HG03432 (cell line): ENCODE measurements around the gene FAM3A.
"Not testable (repeated sequence)": the region's sequence is repeated elsewhere in the genome, so short reads cannot be mapped to it uniquely, and the experiment has no call there.

Experiments used
- ATAC-seq: cut with Tn5 transposase; IDR thresholded peaks from one replicate; pipeline ENCODE4 v1.9.1; 2021; ENCODE audit warnings: mild to moderate bottlenecking, moderate library complexity; ENCODE audit not compliant: unreplicated experiment

Gene FAM3A

DNA sequence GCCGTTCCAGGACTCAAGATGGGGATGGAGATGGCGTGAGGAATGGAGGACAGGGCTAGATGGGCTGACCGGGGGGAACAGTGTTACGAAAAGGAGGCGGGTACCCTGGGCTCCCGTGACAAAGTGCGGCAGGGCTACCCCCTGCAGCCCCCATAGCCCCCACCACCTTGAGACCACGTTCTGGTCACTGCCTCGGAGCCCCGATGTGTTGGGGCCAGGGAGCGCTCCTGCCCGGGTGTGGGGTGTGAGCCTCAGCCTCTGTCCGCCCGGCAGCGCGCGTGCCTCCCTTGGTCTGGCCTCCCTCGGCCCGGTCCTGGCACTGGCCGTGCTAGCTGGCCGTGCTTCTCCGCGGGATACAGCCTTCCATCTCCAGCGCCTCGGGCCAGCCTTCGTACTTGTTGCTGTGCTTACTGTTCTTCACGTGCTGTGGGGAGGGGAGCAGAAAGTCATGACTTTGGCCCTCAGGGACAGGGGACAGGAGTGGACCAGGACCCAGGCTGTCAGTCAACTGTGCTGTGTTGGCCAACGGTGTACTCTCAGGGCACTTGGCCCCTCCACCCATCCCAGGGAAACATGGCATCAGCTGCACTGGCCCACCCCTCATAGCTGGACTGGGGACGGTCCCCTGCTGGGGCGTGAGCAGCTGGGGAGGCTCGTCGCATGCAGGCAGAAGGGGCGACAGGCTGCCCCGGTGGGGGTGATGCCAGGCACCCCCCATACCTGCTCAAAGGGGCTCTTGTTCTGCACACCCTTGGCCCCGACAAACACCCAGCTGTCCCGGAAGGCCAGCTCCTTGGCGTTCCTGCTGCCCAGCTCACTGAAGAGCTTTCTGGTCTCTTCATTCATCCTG is 9.3 kb downstream of the FAM3A start:
- no peak for ATAC-seq

DNA sequence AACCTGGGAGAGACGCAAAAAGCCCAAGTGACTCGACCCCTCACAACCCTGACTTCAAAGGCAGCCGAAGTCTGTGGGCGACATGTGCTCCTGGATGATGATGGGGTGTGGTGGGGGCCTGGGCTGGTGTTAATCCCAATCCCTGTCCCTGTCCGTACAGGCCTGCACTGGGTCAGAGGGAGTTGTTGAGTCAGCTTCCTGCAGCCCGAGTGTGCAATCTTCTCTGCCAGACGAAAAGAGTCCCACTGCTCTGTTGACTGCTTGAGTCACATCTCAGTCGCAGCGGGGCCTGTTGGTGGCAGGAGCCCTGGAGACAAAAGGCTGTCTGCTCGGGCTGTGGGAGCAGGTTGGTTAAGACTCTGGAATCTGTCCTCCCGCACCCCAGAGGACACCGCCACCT is 10.3 kb downstream of the FAM3A start:
- no peak for ATAC-seq

DNA sequence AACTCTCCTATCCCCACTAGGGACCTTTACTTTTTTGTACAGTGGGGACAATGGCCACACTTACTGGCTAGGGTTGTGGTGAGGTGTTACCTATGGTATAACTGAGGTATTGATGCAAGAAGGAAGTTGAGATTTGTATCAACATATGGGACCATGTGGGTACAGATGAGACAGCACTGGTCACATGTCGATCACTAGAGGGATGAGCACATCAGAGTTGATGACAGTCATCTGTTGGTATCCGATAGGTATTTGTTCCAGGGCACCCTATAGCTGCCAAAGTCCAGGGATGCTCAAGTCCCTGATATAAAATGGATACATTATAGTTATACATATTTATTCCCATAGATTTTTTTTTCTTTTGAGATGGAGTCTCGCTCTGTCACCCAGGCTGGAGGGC is 13.0 kb downstream of the FAM3A start:
- ATAC-seq: no peak

DNA sequence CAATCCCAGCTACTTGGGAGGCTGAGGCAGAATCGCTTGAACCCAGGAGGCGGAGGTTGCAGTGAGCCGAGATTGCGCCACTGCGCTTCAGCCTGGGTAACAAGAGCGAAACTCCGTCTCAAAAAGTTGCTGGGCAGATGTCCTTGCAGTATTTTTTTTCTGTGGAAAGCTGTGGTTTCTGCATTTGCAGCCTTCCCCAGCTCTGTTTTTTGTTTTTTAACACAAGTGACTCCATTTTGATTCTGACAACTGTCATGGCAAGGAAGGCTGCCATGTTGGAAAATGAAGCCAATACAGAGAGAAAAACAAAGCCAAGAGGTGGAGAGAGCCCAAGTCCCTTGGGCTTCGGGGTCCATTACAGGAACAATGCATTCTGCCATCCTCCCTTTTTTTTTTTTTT is 13.9 kb downstream of the FAM3A start:
- ATAC-seq: no peak

DNA sequence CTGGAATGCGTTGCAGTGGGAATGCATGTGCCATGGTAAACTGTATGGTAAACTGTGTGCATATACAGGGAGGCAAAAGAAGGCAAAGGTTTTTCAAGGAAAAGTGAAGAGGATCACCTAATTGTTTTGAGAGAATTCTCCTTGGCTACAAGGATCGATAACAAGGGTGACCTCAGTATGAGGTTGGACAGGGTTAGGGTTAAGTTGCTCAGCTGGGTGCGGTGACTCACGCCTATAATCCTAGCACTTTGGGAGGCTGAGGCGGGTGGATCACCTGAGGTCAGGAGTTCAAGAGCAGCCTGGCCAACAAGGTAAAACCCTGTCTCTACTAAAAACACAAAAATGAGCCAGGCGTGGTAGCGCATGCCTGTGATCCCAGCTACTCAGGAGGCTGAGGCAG is 14.6 kb downstream of the FAM3A start:
- ATAC-seq: not testable (repeated sequence)

DNA sequence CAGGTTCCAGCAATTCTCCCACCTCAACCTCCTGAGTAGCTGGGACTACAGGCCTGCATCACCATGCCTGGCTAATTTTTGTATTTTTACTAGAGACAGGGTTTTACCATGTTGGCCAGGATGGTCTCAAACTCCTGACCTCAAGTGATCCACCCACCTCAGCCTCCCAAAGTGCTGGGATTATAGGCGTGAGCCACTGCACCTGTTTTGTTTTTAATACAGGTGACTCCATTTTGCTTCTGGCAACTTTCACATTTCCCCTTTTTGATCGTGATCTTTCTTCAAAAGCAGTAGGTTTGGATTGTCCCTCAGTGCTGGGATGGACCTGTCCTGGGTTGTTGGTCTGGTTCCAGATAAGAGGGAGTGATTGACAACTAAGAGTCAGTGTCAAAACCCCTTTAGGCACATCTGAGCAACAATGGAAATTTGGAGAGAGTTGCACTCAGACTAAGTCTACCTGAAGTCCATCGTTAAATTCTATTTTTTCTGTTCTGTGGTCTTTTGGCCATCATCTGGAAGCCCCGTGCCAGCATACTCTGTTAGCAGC is 19.4 kb downstream of the FAM3A start:
- not testable (repeated sequence) for ATAC-seq

DNA sequence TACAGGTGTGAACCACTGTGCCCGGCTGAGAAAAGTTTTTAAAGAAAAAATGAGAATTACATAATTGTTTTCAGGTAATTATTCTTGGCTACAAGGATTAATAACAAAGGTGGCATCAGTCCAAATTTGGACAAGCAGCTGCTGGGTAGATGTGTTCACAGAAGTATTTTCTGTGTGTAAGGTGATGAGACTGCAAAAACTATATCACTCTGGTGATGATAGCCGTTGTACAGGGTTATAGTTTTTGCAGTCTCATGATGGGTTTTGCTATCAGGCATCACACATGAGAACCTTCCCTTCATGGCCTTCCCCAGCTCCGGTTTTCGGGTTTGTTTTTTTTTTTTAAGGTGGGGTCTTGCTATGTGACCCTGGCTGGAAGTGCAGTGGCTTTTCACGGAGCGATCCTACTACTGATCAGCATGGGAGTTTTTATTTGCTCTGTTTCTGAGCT is 20.5 kb downstream of the FAM3A start:
- no peak for ATAC-seq

DNA sequence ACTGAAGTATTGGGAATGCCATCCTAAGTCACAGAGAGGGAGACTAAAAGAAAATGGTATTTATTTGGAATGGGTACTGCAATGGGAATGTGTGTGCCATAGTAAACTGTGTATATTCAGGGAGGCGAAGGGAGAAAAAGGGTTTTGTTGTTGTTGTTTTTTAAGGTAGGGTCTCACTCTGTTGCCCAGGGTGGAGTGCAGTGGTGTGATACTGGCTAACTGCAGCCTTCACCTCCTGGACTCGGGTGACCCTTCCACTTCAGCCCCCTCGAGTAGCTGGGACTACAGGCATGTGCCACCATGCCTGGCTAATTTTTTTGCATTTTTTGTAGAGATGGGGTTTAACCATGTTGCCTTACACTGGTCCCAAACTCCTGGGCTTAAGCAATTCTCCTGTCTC is 21.3 kb downstream of the FAM3A start:
- ATAC-seq: no peak

DNA sequence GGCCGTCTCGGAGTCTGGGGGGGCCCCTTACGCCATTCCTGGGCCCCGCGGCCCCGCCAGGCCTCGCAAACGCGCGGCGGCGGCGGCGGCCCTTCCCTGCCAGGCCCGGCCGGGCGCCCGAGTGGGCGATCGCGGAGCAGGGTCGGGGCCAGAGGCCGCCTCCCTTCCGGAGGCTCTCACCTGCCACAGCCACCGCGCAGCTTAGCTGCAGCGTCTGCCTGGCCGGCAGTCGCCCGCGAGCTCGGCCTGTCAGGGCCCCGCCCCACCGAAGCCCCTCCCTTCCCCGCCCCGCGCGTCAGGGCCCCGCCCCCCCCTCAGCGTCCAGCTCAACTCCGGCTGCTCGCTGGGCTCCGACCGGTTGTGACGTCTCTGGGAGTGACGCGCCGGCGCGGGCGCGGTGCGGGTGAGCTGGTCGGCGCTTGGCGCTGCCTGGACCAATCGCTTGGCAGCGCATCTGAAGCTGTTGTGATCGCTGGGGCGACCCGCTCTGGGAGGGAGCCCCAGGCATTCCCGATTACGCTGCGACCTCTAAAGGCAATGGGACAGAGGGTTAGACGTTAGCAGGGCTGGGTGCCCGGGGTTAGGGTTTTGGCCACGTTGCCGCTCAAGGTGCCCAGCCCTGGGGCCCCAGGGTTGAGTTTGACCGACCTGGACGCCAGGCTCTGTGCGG is 25.5 kb downstream of the FAM3A start, which contains the start of gene SLC10A3:
SLC10A3 (minus strand) TSS at position 216 of the 670 bp plus-strand sequence. CDS start 1,689 bp downstream, outside the sequence.
- peak; percentile 85 for ATAC-seq

DNA sequence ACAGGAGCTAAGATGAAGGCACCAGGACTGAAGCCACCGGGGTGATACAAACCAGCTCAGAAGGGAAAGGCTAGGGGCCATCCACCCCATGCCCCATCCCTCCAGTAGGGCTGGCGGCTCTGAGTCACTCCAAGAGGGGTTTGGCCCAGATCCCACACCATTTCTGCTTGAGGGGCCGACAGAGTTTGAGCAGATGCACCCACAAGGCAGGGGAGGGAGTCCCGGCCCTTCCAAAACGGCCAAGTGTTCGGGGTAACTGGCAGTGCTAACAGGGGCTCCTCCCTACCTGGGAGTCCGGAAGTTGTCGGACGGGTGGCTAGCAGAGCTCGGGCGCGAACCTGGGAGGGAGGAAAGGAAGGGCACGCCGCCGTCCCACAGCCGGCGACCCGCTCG is 26.0 kb downstream of the FAM3A start:
- peak; percentile 15 for ATAC-seq

DNA sequence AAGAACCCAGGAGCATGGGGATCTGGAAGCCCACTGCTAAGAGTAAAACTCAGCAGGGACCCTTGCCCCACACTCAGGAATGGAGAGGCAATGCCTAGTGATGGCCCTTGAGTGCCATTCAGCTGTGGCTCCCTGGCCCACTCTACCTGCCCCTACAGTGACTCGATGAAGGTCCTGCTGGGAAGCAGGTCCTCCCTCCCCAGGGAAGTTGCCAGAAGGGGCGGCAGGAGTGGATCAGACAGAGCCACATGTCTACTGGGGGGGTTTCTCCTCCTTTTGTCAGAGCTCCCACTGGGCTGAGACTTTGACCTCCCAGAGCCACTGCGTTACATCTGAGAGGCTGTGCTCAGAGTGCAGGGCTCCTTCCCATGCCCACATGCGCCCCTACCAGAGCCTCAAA is 26.9 kb downstream of the FAM3A start:
- no peak for ATAC-seq

DNA sequence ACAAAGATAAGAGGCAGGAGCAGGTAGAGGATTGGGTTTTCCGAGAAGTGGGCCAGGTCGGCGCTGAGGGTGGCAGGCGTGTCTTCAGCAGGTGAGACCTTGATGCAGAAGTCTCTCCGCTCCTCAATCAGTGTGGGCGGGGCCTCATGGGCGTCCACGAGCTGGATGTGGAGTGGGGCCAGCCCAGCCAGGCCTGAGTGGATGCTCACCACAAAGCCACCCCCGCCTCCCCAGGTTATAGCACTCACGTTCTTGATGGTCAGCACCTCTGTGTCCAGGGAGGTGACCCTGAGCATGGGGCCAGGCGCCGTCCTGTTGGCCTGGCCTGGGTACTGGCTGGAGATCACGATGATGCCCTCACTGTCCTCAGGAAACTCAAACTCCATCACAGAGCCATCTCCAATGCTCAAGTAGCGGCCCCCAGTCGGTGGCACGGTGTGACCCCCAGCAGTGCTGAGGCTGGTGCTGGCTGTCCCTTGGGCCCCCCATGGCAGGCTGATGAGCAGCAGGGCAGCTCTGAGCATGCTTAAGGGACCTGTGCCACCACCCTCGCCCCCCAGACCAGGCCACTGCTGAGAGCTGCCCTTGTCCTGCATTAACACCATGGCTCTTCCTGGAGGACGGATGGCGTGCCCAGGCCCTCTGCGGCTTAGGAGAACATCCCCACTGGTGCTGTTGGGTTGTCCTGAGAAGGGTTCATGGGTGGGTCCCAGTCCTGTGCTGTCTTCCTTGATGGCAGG is 27.5 kb downstream of the FAM3A start:
- ATAC-seq: no peak

DNA sequence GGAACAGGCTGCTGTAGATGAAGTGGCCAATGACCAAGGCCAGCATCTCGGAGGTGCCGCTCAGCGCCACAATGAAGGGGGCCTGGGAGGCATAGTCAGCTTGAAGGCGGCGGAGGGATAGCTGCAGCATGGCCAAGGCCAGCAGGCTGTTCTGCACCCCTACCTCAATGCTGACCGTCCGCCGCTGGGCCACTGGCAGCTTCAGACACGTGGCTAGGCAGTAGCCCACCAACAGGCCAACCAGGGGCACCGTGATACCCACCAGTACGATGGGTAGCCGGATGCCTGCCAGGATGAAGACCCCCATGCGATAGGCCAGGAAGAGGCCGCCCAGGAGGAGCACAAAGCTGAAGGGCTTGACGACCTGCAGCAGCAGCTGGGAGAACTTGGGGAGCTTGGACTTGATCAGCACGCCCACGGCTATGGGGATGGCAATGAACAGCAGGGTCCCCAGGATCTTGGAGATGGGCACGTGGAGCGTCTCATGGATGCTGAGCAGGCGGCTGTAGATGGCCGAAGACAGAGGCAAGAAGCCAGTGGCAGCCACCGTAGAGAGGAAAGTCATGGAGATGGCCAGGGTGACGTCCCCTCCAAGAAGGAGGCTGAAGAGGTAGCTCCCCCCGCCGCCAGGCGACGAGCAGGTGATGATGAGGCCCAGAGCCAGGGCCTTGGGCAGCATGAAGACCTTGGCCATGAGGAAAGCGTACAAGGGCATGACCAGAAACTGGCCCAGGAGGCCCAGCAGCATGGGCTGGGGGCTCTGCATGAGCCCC is 28.3 kb downstream of the FAM3A start:
- ATAC-seq: no peak

DNA sequence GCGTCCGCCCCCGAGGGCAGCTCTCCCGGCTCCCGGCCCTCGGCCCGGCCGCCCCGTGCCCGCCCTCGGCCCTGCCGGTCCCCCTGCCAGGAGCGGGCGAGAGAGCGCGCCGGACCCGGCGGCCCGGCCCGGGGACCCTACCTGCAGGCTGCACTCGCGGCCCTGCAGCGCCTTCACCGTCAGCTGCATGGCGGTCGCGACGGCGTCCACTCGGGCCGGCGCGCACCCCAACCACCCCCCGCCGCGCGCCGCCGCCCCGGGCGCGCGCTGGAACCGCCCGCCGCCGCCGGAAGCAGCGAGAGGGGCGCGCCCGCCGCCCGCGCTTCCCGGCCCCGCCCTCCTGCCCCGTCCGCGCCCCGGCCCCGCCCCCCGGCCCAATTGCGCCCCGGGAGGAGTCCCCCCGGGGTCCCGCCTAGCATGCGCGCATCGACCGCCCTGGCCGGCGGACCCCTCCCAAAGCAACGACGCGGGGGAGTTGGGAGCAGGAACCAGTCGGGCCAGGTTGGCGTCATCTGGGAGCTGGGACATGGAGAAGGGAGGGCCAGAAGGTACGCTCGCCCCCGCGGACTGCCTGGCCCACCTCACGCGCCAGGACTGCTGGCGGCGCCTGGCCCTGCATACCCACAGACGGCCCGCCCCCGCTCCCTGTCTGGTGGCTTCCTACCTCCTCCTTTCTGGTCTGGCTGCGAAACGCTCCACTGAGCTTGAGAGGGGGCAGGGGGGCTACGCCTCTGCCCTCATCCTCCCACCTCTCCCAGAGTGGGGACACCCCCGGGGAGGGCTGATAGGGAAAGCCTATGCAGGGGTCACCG is 29.4 kb downstream of the FAM3A start, which contains the start of gene UBL4A:
UBL4A (minus strand) TSS at position 220 of the 812 bp plus-strand sequence; CDS start at position 189, 31 bp downstream.
- peak; percentile 33 for ATAC-seq

DNA sequence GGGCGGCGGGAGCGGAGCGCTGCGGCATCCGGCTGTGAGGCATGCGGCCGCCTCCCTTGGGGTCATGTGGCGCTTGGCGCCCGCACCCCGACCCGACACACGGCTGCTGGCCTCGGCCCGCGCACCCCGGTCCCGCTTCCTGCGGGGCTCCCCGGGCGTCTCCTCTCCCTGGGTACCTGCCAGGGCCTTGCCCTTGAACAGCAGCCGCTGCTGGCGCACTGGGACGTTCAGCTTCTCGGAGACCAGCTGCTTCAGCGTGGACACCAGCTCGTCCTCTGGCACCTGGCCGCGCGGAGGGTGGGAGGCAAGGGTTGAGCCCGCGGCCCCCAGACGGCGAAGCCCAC is 30.0 kb downstream of the FAM3A start:
- no peak for ATAC-seq

DNA sequence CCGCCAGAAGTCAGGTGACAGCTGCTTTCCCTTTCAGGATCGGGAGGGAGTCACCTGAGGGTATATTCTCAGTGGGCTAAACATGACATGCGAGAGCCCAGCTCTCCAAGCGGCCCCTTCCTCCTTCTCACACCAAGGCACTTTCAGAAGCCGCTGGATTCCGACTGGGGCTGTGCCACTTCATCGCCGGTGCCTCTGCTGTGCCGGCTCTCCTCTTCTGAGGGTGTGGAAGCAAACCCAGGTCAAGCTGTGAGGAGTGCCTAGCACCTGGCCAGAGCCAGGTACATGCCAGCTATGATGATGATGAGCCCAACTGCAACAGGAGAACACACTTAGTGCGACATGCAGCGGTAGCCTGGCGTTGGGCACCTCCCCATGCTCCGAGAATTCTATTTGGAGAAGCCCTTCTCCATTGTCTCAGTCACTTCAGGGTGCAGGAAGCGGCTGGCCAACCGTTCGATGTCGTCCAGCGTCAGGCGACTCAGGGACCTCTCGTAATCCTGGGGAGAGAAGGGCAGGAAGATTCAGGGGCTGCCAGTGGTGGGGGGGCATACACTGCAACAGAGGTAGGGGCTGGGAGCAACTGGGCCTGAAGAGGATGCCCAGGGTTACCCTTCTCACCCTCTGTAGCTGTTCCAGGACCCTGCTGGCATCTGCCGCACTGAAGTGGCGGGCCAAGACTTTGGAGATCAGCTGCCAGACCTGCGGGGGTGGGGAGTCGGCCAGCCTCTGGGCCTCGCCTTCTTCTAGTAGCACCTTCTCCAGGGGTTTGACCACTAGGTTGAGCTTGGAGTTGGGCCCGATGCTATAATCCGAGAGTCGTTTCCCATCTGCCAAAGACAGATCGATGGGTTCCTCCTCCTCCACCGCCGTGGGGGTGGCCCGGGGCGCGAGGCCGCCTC is 30.6 kb downstream of the FAM3A start:
- ATAC-seq: no peak

DNA sequence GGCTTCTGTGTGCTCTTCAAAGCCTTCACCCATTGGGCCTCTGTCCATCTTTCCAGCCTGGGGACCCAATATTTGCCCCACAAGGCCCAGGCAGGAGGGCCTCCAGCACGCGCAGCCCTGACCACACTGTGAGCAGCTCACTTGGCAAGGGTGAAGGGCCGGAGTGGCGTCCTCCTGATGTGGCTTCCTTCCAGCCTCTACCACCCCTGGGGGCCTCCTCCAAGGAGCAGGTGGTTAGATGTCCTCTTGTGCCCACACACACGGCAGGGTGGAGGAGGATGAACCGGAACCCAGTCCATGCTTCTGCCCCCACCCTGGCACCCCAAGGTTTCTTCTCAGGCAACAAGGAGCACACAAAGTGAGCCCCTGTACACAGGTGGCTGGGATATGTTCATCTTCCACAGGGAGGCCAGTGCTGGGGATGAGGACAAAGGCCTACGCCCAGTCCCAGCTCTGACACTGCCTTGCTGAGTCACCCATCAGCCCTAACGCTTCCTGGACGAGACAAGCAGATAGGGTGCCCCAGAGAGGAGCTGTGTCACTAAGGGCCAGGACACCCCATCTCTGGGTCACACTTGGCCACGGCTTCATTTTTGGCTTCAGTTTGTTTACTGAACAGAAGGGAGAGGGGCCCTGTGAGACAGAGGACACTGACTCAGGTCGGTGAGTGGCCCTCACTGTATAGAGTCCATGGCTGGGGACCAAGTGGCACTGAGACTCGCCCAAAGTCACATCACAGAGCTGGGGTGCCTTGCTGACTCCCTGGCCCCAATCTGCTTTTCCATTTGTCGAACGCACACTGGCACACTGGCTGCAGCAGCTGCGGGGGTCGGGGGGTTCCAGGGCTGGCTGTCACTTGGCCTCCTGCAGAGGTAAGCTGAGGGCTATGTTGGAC is 31.5 kb downstream of the FAM3A start:
- ATAC-seq: no peak

DNA sequence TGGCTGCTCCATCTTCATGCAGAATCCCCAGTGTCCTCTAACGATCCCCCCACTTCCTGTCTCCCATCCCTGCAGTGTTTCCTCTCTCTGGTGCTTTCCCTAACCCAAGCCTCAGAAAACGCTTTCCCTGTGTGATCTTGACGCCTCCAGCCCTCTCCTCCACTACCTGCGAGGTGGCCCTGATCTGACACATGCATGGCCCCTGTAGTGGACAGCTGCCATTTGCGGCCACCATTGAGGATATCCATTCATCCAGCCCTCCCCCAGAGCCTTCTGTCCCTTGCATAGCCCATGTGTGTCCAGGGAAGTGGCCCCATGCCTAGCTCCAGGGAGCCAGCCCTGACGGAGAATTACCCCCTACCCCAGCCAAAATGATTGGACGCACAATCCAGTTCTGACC is 32.7 kb downstream of the FAM3A start:
- ATAC-seq: no peak
